Astrocyte of the cerebellum (primary cell): Measurements from ENCODE around the gene ZFX.

Experiments used
- DNase-seq: peaks from one replicate; pipeline ENCODE4 v3.0.0-alpha.2; 2011; ENCODE audit warnings: low read depth
- H3K4me3 ChIP-seq: 2 replicates; pipeline ENCODE4 v1.5.1; 2011; ENCODE audit warnings: mild to moderate bottlenecking, low read depth, low read length, moderate library complexity
- CTCF ChIP-seq: IDR thresholded peaks from 2 replicates; pipeline ENCODE4 v1.5.1; 2012; ENCODE audit warnings: low read length, low read depth, moderate library complexity, mild to moderate bottlenecking; ENCODE audit errors: missing control alignments
- in situ Hi-C: cut with HindIII; loops from 2 replicates; pipeline ENCODE4 v1.10.0; 2017; ENCODE audit warnings: low sequenced_read_pairs

Gene ZFX

GRCh38 chrX:24262309-24262708 is 112.8 kb downstream of the ZFX start:
- TF ChIP-seq CTCF = no peak
- no peak for DNase-seq
- H3K4me3 ChIP-seq = no peak overlapping the region
- in situ Hi-C loops = no loop called here

GRCh38 chrX:24264383-24264782 is 114.9 kb downstream of the ZFX start:
- H3K4me3 ChIP-seq = no peak overlapping the region
- no peak for TF ChIP-seq CTCF
- in situ Hi-C loops = no loop called here
- no peak for DNase-seq
